ENCODE results near the gene IL10RA.
"Not testable (repeated sequence)": the region's sequence is repeated elsewhere in the genome, so short reads cannot be mapped to it uniquely, and the experiment has no call there.

The IL10RA gene

DNA sequence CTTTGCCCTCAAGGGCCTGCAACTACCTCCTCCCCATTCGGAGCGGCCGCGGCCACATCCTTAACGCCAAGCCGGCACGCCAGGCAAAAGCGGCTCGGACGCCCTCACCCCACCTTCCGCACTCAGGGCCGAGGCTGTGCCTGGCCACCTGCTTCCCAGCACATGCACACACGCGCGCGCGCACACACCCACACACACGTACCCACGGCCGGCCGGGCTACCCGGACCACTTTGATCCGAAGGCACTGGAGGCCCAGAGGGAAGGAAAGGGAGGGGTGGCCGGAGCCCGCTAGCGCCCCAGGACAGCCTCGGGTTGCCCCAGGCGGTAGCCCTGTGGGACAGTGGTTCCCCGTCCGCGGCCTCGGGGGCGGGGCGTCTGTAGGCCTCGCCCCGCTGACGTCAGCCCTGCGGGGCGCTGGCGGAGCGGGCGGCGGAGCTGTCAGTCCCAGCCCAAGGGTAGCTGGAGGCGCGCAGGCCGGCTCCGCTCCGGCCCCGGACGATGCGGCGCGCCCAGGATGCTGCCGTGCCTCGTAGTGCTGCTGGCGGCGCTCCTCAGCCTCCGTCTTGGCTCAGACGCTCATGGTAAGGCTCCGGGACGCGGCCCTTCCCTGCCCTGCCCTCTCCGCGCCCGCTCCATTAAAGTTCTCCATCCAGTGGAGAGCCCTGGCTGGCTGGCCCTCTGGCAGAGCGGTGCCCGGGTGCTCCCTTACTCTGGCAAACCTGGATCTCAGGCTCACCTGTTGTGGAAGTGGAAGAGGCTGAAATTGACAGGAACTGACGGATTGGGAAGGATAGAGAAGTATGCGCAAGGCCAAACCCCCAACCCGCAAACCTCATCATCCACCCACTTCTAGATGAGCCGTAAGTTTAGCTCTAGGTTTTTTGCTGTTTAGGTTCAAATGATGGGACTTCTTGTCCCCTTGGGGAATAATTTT, at the start of gene IL10RA:
IL10RA (plus strand) TSS at position 442 of the 935 bp plus-strand sequence; CDS start at position 516, 74 bp downstream.
- peak; percentile 76 for DNase-seq (ENCODE audit: low read depth)

GRCh38 chr11:117936973-117937372, 49.2 kb upstream of the IL10RA start:
- DNase-seq (ENCODE audit: low read depth), result no peak

DNA sequence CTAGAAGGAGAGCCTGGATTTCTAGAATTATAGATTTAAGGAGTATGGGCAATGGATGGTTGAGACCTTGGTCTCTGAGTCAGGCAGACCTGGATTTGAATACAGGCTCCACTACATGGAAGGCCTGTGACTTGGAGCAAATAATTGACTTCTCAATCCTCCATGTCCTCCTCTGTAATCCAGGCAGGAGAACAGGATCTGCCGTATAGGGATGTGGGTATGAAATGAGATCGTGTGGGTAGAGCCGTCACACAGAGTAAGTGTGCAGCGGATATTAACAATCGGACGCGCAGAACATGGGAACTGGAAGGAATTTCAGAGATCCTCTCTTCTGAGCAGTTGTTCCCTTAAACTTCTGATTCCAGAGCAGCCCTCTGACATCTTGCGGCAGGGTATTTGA, 45.5 kb upstream of the IL10RA start:
- DNase-seq (ENCODE audit: low read depth), result no peak

DNA sequence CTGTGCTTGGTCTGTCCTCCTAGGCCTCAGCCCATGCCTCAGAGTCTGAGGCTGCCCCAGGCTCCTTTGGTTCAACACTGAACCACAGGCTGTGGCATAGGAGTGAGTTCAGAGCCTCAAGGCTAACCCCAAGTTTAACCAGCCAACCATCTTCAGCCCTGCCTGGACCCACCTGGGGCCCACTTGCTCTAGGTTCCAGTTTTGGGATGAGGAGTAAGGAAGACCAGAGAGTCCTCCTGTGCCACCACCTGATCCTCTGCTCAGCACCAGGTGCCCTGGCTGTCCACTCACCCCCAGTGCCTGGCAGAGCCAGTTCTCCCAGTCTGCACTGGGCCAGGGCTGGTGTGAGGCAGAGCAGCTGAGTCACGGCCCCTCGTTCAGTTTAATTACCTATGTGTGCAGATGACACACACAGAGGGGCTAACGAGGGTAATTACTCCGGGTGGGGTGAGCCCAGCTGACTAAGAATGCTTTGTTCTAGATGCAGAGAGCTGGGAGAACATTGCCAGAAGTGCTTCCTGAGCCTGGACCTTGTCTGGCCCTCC, 45.0 kb upstream of the IL10RA start:
- no peak for DNase-seq (ENCODE audit: low read depth)

DNA sequence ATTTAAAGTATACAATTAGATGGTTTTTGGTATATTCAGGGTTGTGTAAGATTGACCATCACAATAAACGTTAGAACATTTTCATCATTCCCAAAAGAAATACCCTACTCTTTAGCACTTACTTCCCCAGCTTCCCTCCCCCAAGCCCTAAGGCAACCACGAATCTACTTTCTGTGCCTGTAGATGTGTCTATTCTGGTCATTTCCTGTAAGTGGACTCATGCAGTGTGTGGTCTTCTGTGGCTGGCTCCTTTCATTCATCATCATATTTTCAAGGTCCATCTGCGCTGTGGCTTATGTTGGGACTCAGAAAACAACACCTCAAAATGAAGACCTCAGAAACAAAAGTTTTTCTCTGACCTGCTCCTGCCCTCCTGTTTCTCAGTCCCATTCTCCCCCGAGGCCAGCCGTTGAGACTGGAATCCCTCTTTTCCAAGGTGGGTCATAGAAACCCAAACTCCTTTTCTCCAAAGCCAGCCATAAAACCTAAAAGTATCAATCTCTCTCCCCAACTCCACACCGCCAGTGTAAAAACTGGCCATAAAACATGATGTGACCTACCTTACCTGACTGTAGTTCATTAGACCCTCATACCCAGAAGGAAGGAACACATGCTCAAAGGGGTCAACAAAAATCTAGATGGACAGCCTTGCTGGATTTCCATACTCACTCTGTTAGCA, 44.1 kb upstream of the IL10RA start:
- DNase-seq (ENCODE audit: low read depth), result no peak

GRCh38 chr11:117944554-117944953, 41.6 kb upstream of the IL10RA start:
- DNase-seq (ENCODE audit: low read depth), result no peak

- no peak for DNase-seq (ENCODE audit: low read depth)
These were observed 41.0 kb upstream of the IL10RA start for GRCh38 chr11:117945047-117945810.

DNA sequence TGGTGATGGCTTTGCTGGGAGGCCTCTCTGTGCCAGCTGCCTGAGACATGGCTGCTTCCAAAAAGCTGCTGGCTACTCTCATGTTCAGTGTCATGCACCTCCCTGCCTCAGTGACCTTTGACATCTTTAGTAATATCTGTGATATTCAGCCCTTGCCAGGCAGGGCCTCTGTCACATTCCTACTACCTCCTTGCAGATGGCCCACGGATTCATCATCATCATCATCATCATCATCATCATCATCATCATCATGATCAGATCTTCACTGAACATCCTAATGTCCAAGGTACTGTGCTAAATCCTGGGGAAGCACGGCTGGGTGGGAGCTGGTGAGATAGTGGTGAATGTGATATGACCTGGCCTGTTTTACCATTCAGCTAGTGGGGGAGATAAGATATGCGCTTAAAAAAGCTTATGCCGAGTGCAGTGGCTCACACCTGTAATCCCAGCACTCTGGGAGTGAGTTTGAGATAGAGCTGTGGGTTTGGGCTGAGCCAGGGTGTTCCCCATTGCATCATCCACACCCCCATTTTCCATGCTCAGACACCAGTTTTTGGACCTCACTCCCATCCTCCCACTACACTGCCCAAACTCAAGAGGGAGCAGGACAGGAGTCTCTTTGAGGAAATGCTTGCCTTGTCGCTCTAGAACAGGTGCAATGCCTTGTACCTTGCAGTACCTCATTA, 39.9 kb upstream of the IL10RA start:
- no peak for DNase-seq (ENCODE audit: low read depth)

DNA sequence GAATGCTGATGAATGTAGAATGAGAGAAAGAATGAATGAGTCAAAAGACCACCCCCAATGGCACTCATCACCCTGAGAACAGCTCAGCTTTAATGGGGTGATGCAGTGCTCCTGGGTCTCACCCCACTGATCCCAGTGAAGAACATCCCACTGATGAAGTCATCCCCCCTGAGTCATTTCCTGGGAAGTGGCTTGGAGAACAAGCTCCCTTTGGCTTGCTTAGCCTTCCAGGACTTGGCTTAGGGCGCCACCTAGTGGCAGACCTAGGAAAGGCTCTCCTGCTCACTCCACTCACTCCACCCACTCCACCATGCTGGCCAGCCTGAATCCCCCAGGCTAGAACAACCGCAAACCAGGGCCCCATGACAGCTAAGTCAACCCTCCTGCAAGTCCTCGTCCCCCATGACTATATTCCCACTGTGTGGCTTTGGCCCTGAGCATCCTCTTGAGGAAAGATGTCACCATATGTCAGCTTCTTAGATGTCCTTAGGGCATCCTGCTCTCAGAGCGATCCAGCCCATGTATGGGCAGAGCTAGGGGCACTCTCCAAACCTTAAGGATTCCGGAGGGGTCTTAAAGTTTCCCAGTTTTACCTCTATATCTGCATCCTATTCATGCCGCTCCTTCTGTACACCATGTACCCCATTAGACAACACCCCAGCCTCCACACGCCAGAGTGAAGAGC, 39.2 kb upstream of the IL10RA start:
- peak; percentile 80 for DNase-seq (ENCODE audit: low read depth)

GRCh38 chr11:117947751-117948150, 38.4 kb upstream of the IL10RA start:
- DNase-seq (ENCODE audit: low read depth), result not testable (repeated sequence)

- DNase-seq (ENCODE audit: low read depth), result not testable (repeated sequence)
These were observed 37.7 kb upstream of the IL10RA start for GRCh38 chr11:117948466-117948865.

DNA sequence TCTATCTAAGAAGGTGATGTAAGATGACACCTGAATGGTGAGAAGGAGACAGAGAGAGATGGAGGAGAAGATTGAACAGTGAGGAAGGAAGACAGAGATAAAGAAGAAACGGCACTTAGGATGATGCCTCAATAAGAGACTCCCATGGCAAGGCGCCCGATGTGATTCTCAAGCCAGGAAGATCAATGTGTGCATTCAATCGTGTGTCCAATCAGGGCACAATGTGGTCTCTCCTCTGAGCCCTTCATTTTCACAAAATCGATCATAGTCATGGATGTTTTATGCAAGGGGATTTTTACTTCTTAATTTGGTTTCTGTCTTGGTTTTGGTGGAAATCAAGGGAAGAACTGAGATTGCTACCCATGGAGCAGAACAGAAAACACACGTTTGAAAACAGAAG, 37.1 kb upstream of the IL10RA start:
- no peak for DNase-seq (ENCODE audit: low read depth)

- DNase-seq (ENCODE audit: low read depth), result peak; percentile 26
These were observed 35.9 kb upstream of the IL10RA start for GRCh38 chr11:117950301-117950700.

DNA sequence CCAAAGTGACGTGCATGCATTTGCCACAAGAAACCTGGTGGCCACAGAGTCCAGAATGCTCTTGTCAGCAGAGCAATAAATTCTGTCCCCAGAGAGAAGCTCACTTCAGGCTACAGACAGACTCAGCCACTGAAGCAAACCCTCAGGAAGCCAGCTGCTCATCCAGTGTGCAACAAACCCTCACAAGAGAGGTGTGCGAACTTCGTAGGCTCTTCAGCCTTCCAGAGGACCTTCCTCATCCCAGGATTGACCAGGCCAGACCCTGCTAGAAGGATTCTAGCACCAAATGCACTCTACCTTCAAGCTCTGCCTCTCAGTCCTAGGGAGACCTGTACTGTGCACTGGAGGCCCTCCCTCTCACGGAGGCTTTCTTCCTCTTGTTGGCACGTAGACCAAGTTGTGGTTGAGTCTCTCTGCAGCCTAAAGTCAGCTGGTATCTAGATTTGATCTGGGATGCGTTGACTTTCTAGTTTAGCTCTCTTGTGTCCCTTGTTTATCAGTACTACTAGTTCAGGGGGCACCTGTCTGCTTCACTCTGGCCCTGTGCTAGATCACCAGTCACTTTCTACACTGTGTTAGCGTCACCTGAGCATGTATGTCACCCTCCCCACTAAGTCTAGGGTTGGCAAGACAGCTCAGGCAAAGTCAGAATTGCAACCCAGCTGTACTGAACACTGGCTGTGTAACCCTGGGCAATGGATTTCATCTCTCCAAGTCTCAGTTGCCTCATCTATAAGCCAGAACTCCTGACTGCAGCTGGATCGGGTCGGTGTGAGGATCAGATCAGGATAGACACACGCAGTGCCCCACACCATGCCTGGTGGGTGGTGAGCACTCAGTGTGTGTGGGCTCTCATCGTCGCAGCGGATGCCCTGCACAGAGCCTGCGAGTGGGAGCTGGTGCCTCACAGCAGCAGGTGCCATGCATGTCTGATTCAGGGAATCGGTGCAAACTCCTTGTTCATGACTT, 34.9 kb upstream of the IL10RA start:
- no peak for DNase-seq (ENCODE audit: low read depth)

DNA sequence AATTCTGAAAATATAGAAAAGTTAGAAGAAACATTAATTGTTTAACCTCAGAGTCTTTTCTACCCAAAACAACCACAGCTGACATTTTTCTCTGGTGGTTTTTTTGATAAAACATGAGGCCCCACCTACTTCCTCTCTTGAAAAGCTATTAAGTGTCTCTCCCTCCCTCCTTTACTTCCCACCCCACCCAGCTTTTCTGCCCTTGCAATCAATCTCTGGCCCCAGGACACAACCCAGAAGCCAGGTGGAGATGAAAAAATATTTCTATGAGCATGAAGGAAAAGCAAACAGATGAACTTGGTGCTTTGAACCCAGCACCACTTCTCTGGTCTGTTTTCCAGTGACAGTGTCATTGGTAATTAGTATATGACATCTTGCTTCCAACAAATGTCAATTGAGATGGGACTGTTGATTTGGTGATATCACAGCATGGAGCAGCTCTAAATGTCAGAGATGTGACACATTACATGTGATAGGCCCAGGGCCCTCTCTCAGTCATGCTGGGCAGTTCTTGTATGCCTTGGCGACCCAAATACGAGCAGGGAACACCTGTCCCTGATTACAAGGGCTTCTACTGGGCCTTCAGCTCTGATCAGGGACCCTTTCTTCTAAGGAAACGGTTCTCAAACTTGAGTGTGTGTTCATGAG, 33.0 kb upstream of the IL10RA start:
- no peak for DNase-seq (ENCODE audit: low read depth)

DNA sequence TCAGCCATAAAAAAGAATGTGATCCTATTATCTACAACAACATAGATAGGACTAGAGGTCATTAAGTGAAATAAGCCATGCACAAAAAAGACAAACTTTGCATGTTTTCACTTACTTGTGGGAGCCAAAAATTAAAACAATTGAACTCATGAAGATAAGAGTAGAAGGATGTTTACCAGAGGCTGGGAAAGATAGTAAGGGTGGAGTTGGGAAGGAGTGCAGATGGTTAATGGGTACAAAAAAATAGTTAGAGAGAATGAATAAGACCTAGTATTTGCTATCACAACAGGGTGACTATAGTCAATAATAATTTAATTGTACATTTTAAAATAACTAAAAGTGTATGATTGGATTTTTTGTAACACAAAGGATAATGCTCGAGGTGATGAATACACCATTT, 27.2 kb upstream of the IL10RA start:
- no peak for DNase-seq (ENCODE audit: low read depth)

DNA sequence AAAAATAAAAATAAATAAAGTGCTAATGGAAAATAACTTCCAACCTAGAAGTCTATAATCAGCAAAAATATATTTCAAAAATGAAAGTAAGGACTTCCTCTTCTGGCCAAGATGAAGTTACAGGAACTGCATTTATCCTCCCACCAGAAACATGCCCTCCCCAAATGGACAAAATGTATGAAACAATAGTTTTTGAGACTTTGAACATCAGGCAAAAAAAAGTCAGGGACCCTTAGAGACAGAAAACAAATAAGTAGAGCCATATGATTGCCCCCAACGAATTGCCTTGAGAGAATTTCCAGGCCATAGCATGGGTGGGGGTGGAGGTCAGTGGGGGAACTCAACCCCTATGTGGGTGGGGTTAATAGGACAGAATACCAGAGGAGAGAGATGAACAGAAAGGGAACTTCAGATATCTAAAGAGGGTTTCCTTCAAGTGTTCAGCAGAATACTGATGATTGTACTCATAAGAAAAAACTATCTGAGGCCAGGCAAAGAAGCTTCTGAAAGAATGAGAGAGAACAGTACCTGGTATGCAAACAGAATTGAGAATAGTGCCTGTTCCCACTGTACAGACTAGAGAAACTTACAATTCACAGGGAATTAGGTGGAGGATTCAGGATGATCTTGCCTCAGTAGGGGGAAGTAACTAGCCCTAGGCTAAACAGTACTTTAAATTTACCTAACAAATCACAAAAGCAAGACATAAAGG, 26.6 kb upstream of the IL10RA start:
- no peak for DNase-seq (ENCODE audit: low read depth)

- DNase-seq (ENCODE audit: low read depth), result no peak
These were observed 25.8 kb upstream of the IL10RA start for GRCh38 chr11:117960406-117960805.

- no peak for DNase-seq (ENCODE audit: low read depth)
These were observed 24.3 kb upstream of the IL10RA start for GRCh38 chr11:117961896-117962295.

Measured in stimulated activated CD8-positive, alpha-beta memory T cell treated with anti-CD3 and anti-CD28 coated beads, Interleukin-4, amount 100 ng/mL, for 24 hours (primary cell).